GM12878 (cell line): ENCODE measurements around the gene SCNN1G. TPM values are rescaled to one million over a fixed set of nuclear protein-coding genes. Genes with fewer than 3 reads are reported as not detected.

Experiments used
- ATAC-seq: fragments of 200-7000 bp; cut with Tn5 transposase; 3 replicates; pipeline ENCODE4 v1.9.1; 2020; ENCODE audit warnings: mild to moderate bottlenecking, moderate library complexity
- BruUV-seq: library from RNA; stranded (reverse); fragments of 400-500 nt; replicated peaks from 2 replicates; lab custom pipeline; 2021; lab: Mats Ljungman, UMichigan
- CTCF ChIA-PET: fragments of 300-600 bp; sonication (Branson Sonifier 250); formaldehyde crosslinking; extraction: SDS; loops from one replicate; lab custom pipeline; 2021; ENCODE audit warnings: inconsistent platforms; lab: Yijun Ruan, JAX
- POLR2A ChIA-PET: fragments of 350-600 bp; formaldehyde crosslinking; extraction: SDS; loops from one replicate; lab custom pipeline; 2021; ENCODE audit warnings: inconsistent platforms; lab: Charles Lee
- RAD21 ChIA-PET: fragments of 300-600 bp; sonication (Branson Sonifier 250); formaldehyde crosslinking; loops from one replicate; lab custom pipeline; 2023; ENCODE audit warnings: antibody characterized with exemption; ENCODE audit not compliant: unreplicated experiment; lab: Charles Lee
- SMC1A ChIA-PET: fragments of 300-600 bp; sonication (Branson Sonifier 250); formaldehyde crosslinking; loops from one replicate; lab custom pipeline; 2023; ENCODE audit not compliant: unreplicated experiment, uncharacterized antibody; lab: Charles Lee
- DNase-seq: peaks from one replicate; pipeline ENCODE4 v3.0.0-alpha.2; 2011; ENCODE audit warnings: low read depth, low spot score
- FAIRE-seq: peaks from 3 replicates; lab custom pipeline; 2011; peaks lifted over from hg19 to GRCh38; lab: Jason Lieb, UNC
- H2AFZ ChIP-seq: 2 replicates; pipeline ENCODE4 v1.6.0; 2011; ENCODE audit warnings: low read depth, low read length, control low read depth; ENCODE audit not compliant: control insufficient read depth
- H3K27ac ChIP-seq: 2 replicates; pipeline ENCODE4 v1.5.1; 2011; ENCODE audit warnings: control low read depth; ENCODE audit not compliant: control insufficient read depth, insufficient read depth
- H3K27me3 ChIP-seq, 2 experiments: replicated peaks in 1 of 2; 2 replicates each; pipeline versions ENCODE4 v1.6.0 to v1.6.1; 2011; ENCODE audit warnings: low read length in 1 of 2; ENCODE audit not compliant: control insufficient read depth in 2 of 2, insufficient read depth in 2 of 2
- H3K36me3 ChIP-seq, 2 experiments: 2 replicates each; pipeline ENCODE4 v1.5.1; 2011; ENCODE audit warnings: low read length in 1 of 2; ENCODE audit not compliant: control insufficient read depth in 2 of 2, insufficient read depth in 2 of 2
- H3K4me1 ChIP-seq: 2 replicates; pipeline ENCODE4 v1.6.1; 2011; ENCODE audit warnings: mild to moderate bottlenecking, low read length, moderate library complexity, mixed read lengths; ENCODE audit not compliant: control insufficient read depth, insufficient read depth
- H3K4me2 ChIP-seq: 2 replicates; pipeline ENCODE4 v1.6.0; 2011; ENCODE audit warnings: control low read depth; ENCODE audit not compliant: control insufficient read depth, insufficient read depth
- H3K4me3 ChIP-seq: fragments of 200-600 bp; sonication (generic); 2 replicates; pipeline ENCODE4 v1.5.1; 2016
- H3K79me2 ChIP-seq: 2 replicates; pipeline ENCODE4 v1.6.0; 2011; ENCODE audit warnings: low read length; ENCODE audit not compliant: control insufficient read depth, insufficient read depth
- H3K9ac ChIP-seq: 2 replicates; pipeline ENCODE4 v1.8.0; 2011; ENCODE audit warnings: low read length, control low read depth, mixed read lengths; ENCODE audit not compliant: control insufficient read depth, insufficient read depth
- H3K9me3 ChIP-seq: replicated peaks from 3 replicates; pipeline ENCODE4 v1.5.1; 2011; ENCODE audit warnings: mild to moderate bottlenecking, low read length; ENCODE audit not compliant: control insufficient read depth, insufficient read depth
- H4K20me1 ChIP-seq: 2 replicates; pipeline ENCODE4 v1.6.0; 2011; ENCODE audit not compliant: control insufficient read depth, insufficient read depth
- ESRRA ChIP-seq: IDR thresholded peaks from 2 replicates; pipeline ENCODE4 v1.6.1; 2012; ENCODE audit warnings: mild to moderate bottlenecking, low read length, improper control_type of control experiment
- GATAD2B ChIP-seq: fragments of 450-650 bp; conservative IDR thresholded peaks from 2 replicates; pipeline ENCODE4 v1.6.1; 2017; ENCODE audit warnings: low read depth, mild to moderate bottlenecking, moderate library complexity
- IRF5 ChIP-seq: fragments of 450-650 bp; IDR thresholded peaks from 2 replicates; pipeline ENCODE4 v1.6.1; 2017; ENCODE audit warnings: borderline replicate concordance
- TAF1 ChIP-seq: IDR thresholded peaks from 2 replicates; pipeline ENCODE4 v1.6.1; 2011; ENCODE audit warnings: mild to moderate bottlenecking, low read depth, low read length, borderline replicate concordance
- TCF3 ChIP-seq: IDR thresholded peaks from 2 replicates; pipeline ENCODE4 v1.6.1; 2012; ENCODE audit warnings: low read depth, mild to moderate bottlenecking, low read length, borderline replicate concordance; ENCODE audit not compliant: insufficient read depth
- ZNF592 ChIP-seq: fragments of 450-650 bp; IDR thresholded peaks from 2 replicates; pipeline ENCODE4 v1.6.1; 2017; ENCODE audit warnings: mild to moderate bottlenecking, moderate library complexity
- WGBS: methylation state at CpG from one replicate; pipeline ENCODE4 v1.1.6; 2016; ENCODE audit warnings: low lambda C conversion rate; ENCODE audit not compliant: insufficient replicate concordance, insufficient coverage; ENCODE audit errors: missing lambda C conversion rate; 5-methylcytosine and 5-hydroxymethylcytosine counted together
- in situ Hi-C: fragments of 300-500 bp; cut with MboI; formaldehyde crosslinking; loops from 9 replicates; pipeline ENCODE4 v1.14.3; 2018; ENCODE audit warnings: mixed read lengths
- intact Hi-C: fragments of 100-400 bp; cut with micrococcal nuclease; formaldehyde crosslinking; loops from one replicate; pipeline ENCODE4 v1.14.2; 2022; ENCODE audit not compliant: unreplicated experiment
- polyA plus RNA-seq, 11 experiments: library from polyadenylated mRNA; depleted of rRNA in 4 of 11; unstranded in 6 of 11; stranded (reverse) in 5 of 11; fragments of >200 nt; fragmentation: Nextera tagmentation in 4 of 11; fragmentation: Illumina TruSeq in 1 of 11; extraction: Ambion mirVana in 4 of 11; extraction: Trizol in 1 of 11; gene quantifications; 1 replicate in 1 of 11; 2 replicates in 10 of 11; pipeline versions ENCODE4 v1.2.1 to v1.2.3, GENCODE V29; 2011 to 2016; ENCODE audit warnings: inconsistent platforms in 2 of 11, missing spikeins in 2 of 11, low read depth in 1 of 11
- total RNA-seq, 4 experiments: library from RNA; depleted of rRNA in 3 of 4; stranded (reverse); fragments of >200 nt in 3 of 4; fragmentation: Illumina TruSeq in 1 of 4; extraction: Trizol in 1 of 4; gene quantifications; 2 replicates each; pipeline versions ENCODE4 v1.2.1 to v1.2.3, GENCODE V29; 2013 to 2021
- TF ChIP-seq, protein P1 (sequence below): fragments of 450-650 bp; IDR thresholded peaks from 2 replicates; pipeline ENCODE4 v1.6.1; 2016; ENCODE audit warnings: mild to moderate bottlenecking, moderate library complexity, borderline replicate concordance

SCNN1G gene
- total and polyA plus RNA-seq, 10 of the 15 experiments (the other 5 are each of a cell fraction or from before 2014, with no cell fraction given): 0.04 to 0.86 (median 0.08) TPM; not detected in 5

- no TSS peak for BruUV-seq
- in situ Hi-C loops (no loop called here), intact Hi-C loops (no loop called here)
- RAD21 ChIA-PET: no interaction called here
- no peaks in the 10 kb centered on the region for H4K20me1 ChIP-seq
- no peak overlapping the region for H3K27ac ChIP-seq
- POLR2A ChIA-PET: no interaction called here
- WGBS: 75% methylated on average over 6 of the region's 6 CpGs
- SMC1A ChIA-PET: interaction anchor here (1.4 to 3.9 kb wide), 3 partner anchors 13 to 291 kb away, joined by 3 to 13 read pairs (median 4); no protein-coding TSS in a partner anchor
- H3K36me3 ChIP-seq: no peaks in the 10 kb centered on the region
- H2AFZ ChIP-seq: no peak overlapping the region
- H3K4me3 ChIP-seq: 0 out of 2 replicates have a peak overlapping the region, but pooled peaks have one; percentile 24
- H3K9me3 ChIP-seq: no peaks in the 10 kb centered on the region
- peak overlapping the region; percentile 44; the same call in 1 of the 2 replicates for H3K4me2 ChIP-seq
- no peak for ATAC-seq
- CTCF ChIA-PET: interaction anchor here (1.3 to 1.4 kb wide), 2 partner anchors 14 to 289 kb away, joined by 3 to 4 read pairs; no protein-coding TSS in a partner anchor
- no peaks in the 10 kb centered on the region for H3K27me3 ChIP-seq
- TF ChIP-seq ZNF592 (no peak), TCF3 (no peak), TAF1 (no peak), GATAD2B (no peak), ESRRA (no peak), IRF5 (no peak)
- TF ChIP-seq, protein P1, sequence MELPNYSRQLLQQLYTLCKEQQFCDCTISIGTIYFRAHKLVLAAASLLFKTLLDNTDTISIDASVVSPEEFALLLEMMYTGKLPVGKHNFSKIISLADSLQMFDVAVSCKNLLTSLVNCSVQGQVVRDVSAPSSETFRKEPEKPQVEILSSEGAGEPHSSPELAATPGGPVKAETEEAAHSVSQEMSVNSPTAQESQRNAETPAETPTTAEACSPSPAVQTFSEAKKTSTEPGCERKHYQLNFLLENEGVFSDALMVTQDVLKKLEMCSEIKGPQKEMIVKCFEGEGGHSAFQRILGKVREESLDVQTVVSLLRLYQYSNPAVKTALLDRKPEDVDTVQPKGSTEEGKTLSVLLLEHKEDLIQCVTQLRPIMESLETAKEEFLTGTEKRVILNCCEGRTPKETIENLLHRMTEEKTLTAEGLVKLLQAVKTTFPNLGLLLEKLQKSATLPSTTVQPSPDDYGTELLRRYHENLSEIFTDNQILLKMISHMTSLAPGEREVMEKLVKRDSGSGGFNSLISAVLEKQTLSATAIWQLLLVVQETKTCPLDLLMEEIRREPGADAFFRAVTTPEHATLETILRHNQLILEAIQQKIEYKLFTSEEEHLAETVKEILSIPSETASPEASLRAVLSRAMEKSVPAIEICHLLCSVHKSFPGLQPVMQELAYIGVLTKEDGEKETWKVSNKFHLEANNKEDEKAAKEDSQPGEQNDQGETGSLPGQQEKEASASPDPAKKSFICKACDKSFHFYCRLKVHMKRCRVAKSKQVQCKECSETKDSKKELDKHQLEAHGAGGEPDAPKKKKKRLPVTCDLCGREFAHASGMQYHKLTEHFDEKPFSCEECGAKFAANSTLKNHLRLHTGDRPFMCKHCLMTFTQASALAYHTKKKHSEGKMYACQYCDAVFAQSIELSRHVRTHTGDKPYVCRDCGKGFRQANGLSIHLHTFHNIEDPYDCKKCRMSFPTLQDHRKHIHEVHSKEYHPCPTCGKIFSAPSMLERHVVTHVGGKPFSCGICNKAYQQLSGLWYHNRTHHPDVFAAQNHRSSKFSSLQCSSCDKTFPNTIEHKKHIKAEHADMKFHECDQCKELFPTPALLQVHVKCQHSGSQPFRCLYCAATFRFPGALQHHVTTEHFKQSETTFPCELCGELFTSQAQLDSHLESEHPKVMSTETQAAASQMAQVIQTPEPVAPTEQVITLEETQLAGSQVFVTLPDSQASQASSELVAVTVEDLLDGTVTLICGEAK: no peak
- peaks cover 13% of the 10 kb centered on the region for H3K79me2 ChIP-seq
- H3K9ac ChIP-seq: no peak overlapping the region
- no peak for DNase-seq
- H3K4me1 ChIP-seq: no peaks in the 10 kb centered on the region; the same call in 1 of the 2 replicates
- no peak for FAIRE-seq
Measured at GRCh38 chr16:23145186-23145585, 37.4 kb upstream of the SCNN1G start.
